Small intestine (tissue), 7 donors: ENCODE data around the gene SIN3A. TPM values are rescaled to one million over a fixed set of nuclear protein-coding genes. Genes with fewer than 3 reads are reported as not detected.
"Not testable (repeated sequence)": the region's sequence is repeated elsewhere in the genome, so short reads cannot be mapped to it uniquely, and the experiment has no call there.

Source experiments
- DNase-seq, 2 donors: peaks; one replicate each; pipeline versions ENCODE4 v3.0.0 to v3.0.0-alpha.2; 2013
- FAIRE-seq: peaks from 2 replicates; lab custom pipeline; 2012; peaks lifted over from hg19 to GRCh38; lab: Jason Lieb, UNC
- H3K27ac ChIP-seq, 3 donors: one replicate each; pipeline ENCODE4 v1.5.1; 2013; ENCODE audit warnings: low read length in 2 of 3, mild to moderate bottlenecking in 2 of 3, control low read depth in 1 of 3, inconsistent platforms in 1 of 3, low read depth in 1 of 3, moderate library complexity in 1 of 3
- H3K27me3 ChIP-seq, 3 donors: one replicate each; pipeline ENCODE4 v1.6.1; 2013; ENCODE audit warnings: low read length in 3 of 3, inconsistent platforms in 1 of 3; ENCODE audit not compliant: control insufficient read depth in 3 of 3, insufficient read depth in 3 of 3
- H3K36me3 ChIP-seq, 3 donors: one replicate each; pipeline ENCODE4 v1.6.1; 2013; ENCODE audit warnings: low read length in 3 of 3, inconsistent platforms in 1 of 3, low read depth in 1 of 3, mild to moderate bottlenecking in 1 of 3, moderate library complexity in 1 of 3; ENCODE audit not compliant: control insufficient read depth in 3 of 3, insufficient read depth in 2 of 3
- H3K4me1 ChIP-seq, 3 donors: one replicate each; pipeline ENCODE4 v1.6.1; 2013; ENCODE audit warnings: low read length in 2 of 3, inconsistent platforms in 1 of 3, low read depth in 1 of 3, mild to moderate bottlenecking in 1 of 3, moderate library complexity in 1 of 3; ENCODE audit not compliant: control insufficient read depth in 3 of 3, insufficient read depth in 2 of 3
- H3K4me3 ChIP-seq, 3 donors: one replicate each; pipeline ENCODE4 v1.5.1; 2013; ENCODE audit warnings: low read length in 3 of 3, control low read depth in 1 of 3, inconsistent platforms in 1 of 3, low read depth in 1 of 3, mild to moderate bottlenecking in 1 of 3, moderate library complexity in 1 of 3
- H3K9me3 ChIP-seq, 2 donors: one replicate each; pipeline ENCODE4 v1.6.1; 2013; ENCODE audit warnings: low read depth in 1 of 2, low read length in 1 of 2; ENCODE audit not compliant: control insufficient read depth in 2 of 2, insufficient read depth in 1 of 2
- WGBS, 3 donors: extraction: QIAGEN DNeasy Blood & Tissue Kit; methylation state at CpG; one replicate each; pipeline ENCODE4 v1.1.7; 2013; 5-methylcytosine and 5-hydroxymethylcytosine counted together
- polyA plus RNA-seq, 4 donors: library from polyadenylated mRNA; stranded (reverse) in 3 of 4; unstranded in 1 of 4; fragments of 200-250 nt in 3 of 4; fragments of 120-200 nt in 1 of 4; gene quantifications; one replicate each; pipeline versions ENCODE4 v1.2.1 to v1.2.3, GENCODE V29; 2013
- donor health status: healthy with polysubstance abuse.
- donor health status: control.
- donor health status: control.
- donor health status: Bipolar disorder and iron deficiency.
- donor health status: healthy.

SIN3A gene
- polyA plus RNA-seq, 4 donors: 7.6 to 36.0 (median 11.9) TPM

DNA sequence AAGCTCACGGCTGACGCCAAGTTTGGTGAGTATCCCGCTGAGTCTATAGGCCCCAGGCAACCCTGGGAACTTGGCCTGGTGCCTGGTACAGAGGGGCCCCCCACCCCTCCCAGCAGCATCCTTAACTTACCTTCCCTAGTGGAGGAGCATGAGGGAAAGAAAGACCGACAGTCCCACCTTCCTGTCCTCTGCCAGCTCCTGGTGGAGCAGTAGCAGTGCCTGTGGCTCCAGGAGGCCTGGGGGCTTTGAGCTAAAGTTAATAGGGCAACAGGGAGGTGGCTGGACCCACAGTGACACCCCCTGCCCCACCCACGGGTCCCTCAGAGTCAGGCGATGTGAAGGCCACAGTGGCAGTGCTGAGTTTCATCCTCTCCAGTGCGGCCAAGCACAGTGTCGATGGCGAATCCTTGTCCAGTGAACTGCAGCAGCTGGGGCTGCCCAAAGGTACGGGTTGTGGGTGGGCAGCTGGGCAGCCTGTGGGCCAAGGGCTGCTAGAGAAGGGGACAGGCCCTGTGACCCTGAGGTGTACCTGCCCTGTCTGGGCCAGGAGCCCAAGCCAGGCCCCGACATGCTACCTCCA lies 112.7 kb downstream of the SIN3A start:
- Histone ChIP-seq H3K4me3 (no peak overlapping the region), H3K27ac (no peak overlapping the region), H3K9me3 (no peaks in the 10 kb centered on the region), H3K4me1 (no peaks in the 10 kb centered on the region), H3K27me3 (no peaks in the 10 kb centered on the region), H3K36me3 (peaks cover 0 to 31% (median 0%) of the 10 kb centered on the region in 3 donors)
- no peak for DNase-seq
- WGBS, 3 donors: 88 to 93% (median 92%) methylated on average over 11 of the region's 11 CpGs
- no peak for FAIRE-seq

DNA sequence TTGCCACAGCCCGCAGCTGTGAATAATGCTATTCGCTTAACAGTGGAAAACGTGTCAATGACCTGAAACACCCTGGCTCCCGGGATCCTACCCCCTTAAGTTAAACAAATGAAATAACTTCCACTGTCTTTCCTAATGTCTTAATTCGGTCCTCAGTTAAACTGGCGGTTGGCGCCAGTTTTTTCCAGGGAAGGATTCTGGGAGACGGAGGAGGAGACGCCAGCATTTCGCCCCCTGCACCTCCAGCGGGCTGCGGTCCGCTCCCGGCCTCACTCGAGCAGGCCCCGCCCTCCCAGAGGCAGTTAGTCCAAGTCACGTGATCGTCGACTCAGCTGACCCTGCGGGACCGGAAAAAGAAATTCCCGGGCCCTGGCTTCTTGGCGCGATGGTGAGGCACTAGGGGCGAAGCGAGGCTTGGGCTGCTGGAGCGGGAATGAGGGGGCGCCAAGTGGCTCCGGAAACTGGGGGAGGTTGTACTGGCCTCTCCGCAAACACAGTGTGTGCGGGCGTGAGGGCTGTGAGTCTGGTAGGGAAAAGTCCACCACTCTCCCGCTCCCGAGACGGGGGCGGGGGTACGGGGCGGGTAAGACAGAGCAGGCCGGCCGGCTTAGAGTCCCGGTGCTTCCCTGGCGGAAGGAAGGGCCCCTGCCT lies 115.7 kb downstream of the SIN3A start, which contains the start of gene COMMD4:
Gene COMMD4, plus strand, starts transcription at position 359 of the 651 bp plus-strand sequence. Its CDS starts 27 bp downstream, at position 386.
- WGBS, 3 donors: 1% methylated on average over 42 of the region's 42 CpGs
- peak within 1 kb of the TSS; percentile 14 to 74 (median 34) for H3K27ac ChIP-seq
- peak within 1 kb of the TSS; percentile 63 to 82 (median 79) for H3K4me3 ChIP-seq
- H3K4me1 ChIP-seq: no peaks in the 10 kb centered on the region
- H3K9me3 ChIP-seq: no peaks in the 10 kb centered on the region
- FAIRE-seq: no peak
- H3K36me3 ChIP-seq: peaks cover 0 to 24% (median 0%) of the 10 kb centered on the region in 3 donors
- DNase-seq: peak; percentile 95 to 96
- no peaks in the 10 kb centered on the region for H3K27me3 ChIP-seq

DNA sequence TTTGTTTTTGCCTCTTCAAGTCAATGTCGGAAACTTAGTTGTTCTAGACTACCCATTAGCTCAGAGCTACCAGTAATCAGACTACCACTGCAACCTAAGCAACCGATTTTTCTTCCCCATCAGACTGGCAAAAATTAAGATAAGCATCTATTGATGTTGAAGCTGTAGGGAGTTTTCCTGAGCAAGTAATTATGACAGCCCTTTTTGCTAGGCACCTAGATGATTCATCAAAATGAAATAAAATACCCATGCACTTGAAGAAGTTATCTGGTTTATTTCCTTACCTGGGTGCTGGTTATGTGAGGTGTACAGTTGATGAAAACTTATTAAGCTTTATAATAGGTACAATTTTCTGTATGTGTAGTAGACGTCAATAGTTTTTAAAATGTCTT lies 116.2 kb downstream of the SIN3A start:
- Histone ChIP-seq H3K4me3 (peak overlapping the region in 2 of 3 donors; percentile 79 to 82), H3K36me3 (peaks cover 0 to 19% (median 0%) of the 10 kb centered on the region in 3 donors), H3K9me3 (no peaks in the 10 kb centered on the region), H3K27ac (peak overlapping the region in 1 of 3 donors; percentile 11), H3K27me3 (no peaks in the 10 kb centered on the region), H3K4me1 (no peaks in the 10 kb centered on the region)
- DNase-seq (no peak), FAIRE-seq (no peak)
- WGBS, 3 donors: 25 to 37% (median 34%) methylated on average over 3 of the region's 3 CpGs

DNA sequence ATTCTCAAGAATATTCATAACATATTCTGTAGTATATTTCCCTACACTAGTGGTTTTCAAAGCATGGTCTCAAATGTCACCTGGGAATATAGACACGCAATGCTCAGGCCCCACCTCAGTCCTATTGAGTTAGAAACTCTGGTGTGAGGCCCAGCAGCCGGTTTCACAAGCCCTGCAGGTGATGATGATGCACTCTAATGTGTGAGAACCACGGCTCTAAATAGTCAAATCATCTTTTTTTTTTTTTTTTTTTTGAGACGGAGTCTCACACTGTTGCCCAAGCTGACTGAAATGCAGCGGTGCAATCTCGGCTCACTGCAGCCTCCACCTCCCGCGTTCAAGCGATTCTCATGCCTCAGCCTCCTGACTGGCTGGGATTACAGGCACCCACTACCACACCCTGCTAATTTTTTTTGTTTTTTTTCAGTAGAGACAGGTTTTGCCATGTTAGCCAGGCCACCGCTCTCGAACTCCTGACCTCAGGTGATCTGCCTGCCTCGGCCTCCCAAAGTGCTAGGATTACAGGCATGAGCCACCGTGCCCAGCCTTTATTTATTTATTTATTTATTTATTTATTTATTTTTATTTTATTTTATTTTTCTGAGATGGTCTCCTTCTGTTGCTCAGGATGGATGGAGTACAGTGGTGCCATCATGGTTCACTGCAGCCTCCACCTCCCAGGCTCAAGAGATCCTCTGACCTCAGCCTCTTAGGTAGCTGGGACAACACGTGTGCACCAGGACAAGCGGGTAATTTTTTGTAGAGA lies 117.7 kb downstream of the SIN3A start:
- DNase-seq, H3K27me3 ChIP-seq, H3K27ac ChIP-seq, H3K36me3 ChIP-seq, H3K4me1 ChIP-seq, H3K4me3 ChIP-seq, H3K9me3 ChIP-seq, FAIRE-seq: not testable (repeated sequence)
- 87 to 90% (median 89%) methylated on average over 14 to 15 of the region's 15 CpGs for WGBS, 3 donors

DNA sequence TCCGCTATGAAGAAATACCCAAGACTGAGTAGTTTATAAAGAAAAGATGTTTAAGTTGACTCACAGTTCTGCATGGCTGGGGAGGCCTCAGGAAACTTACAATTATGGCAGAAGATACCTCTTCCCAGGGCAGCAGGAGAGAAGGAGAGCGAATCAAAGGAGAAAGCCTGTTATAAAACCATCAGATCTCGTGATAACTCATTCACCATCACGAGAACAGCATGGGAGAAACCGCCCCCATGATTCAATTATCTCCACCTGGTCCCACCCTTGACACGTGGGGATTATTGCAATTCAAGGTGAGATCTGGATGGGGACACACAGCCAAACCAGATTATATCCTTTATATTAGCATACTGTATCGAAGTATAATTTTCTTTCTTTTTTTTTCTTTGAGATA lies 119.4 kb downstream of the SIN3A start:
- H3K36me3 ChIP-seq: not testable (repeated sequence)

DNA sequence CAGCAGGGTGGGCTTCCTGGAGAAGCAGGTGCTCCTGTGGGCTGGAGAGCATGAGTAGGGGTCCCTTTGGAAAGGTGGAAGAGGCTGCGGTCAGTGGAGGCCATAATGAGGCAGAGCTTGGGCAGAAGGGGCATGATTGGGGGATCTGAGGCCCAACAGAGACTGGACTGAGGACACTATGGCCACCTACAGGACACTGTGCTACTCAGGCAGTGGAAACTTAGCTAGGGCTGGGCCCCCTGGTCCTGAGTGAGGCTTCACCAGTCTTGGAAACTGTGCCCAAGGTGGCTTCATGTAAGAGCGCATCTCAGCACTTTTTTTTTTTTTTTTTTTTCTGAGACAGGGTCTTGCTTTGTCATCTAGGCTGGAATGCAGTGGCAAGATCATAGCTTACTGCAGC lies 121.9 kb downstream of the SIN3A start:
- peaks cover 0 to under 1% (median 0%) of the 10 kb centered on the region in 3 donors for H3K4me1 ChIP-seq
- FAIRE-seq: no peak
- no peaks in the 10 kb centered on the region for H3K36me3 ChIP-seq
- no peak for DNase-seq
- no peaks in the 10 kb centered on the region for H3K9me3 ChIP-seq
- no peak overlapping the region for H3K4me3 ChIP-seq
- WGBS, 3 donors: 91 to 100% (median 94%) methylated on average over 2 of the region's 2 CpGs
- H3K27me3 ChIP-seq: no peaks in the 10 kb centered on the region
- no peak overlapping the region for H3K27ac ChIP-seq

More for the DNA sequence above, 119.4 kb downstream of the SIN3A start:
- H3K27ac ChIP-seq, H3K4me1 ChIP-seq, H3K27me3 ChIP-seq, DNase-seq, FAIRE-seq, H3K4me3 ChIP-seq, H3K9me3 ChIP-seq: not testable (repeated sequence)
- WGBS, 3 donors: 40 to 70% (median 58%) methylated on average over 7 of the region's 7 CpGs

DNA sequence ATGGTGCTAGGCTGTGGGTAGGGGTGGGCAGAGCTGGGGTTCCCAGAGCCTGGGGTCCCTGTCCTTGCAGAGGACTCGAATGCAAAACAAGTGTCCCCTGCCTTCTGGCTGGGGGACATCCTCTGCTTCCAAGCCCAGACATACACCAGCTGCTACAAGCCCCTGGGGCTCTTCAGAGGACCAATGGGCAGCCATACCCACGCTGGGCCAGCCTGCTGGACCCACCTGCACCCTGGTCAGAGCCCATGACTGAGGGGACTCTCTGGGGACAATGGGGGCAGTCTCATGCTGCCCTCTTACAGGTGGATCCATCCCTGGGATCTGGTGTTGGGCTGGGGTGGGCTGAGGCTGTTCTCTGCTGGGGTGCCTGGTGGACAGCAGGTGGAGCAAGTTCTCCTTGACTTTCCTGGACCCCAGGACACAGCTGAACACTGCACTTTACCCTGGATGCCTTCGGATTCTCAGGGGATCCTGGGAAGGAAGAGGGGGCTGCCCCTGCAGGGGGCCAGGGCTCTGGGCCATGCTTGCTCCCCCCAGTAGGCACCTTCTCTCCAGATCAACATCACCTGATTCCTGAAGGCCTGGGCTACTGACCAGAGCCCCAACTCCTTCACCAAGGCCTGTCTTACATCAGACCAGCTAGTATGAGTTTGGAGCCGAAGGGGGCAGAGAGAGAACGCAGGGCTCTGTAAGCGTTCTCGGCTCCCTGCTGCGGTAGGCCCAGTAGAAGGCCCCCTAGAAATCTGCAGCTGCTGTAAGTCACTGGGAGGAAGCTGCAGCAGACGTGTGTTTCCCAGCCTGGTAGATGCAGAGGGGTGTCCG lies 122.8 kb downstream of the SIN3A start:
- DNase-seq (no peak), FAIRE-seq (no peak)
- no peak overlapping the region for H3K27ac ChIP-seq
- peaks cover 0 to 10% (median 0%) of the 10 kb centered on the region in 3 donors for H3K4me1 ChIP-seq
- no peaks in the 10 kb centered on the region for H3K27me3 ChIP-seq
- no peaks in the 10 kb centered on the region for H3K36me3 ChIP-seq
- H3K4me3 ChIP-seq: no peak overlapping the region
- no peaks in the 10 kb centered on the region for H3K9me3 ChIP-seq
- 70 to 78% (median 71%) methylated on average over 10 of the region's 10 CpGs for WGBS, 3 donors

DNA sequence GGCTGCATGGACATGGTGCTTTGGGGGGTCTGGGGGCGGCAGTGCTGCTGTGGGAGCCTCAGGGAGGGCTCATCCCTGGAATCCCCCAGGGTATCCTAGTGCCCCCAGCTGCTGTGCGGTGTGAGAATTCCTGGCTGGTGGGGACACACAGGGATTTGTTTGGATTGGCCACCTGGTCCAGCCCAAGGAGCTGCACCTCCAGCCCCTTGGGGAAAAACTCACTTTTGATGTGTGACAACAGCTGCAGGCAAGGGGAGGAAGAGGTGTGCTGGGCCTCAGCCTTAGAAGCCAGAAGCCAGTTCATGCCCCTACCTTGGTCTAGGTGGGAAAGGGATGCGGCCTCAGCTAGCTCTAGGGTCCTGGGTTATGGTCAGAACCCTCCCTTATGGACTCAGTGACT lies 124.0 kb downstream of the SIN3A start:
- DNase-seq (no peak), FAIRE-seq (no peak)
- 81 to 90% (median 82%) methylated on average over 3 of the region's 3 CpGs for WGBS, 3 donors
- Histone ChIP-seq H3K4me1 (peaks cover 0 to 16% (median 0%) of the 10 kb centered on the region in 3 donors), H3K36me3 (no peaks in the 10 kb centered on the region), H3K27ac (no peak overlapping the region), H3K27me3 (no peaks in the 10 kb centered on the region), H3K4me3 (no peak overlapping the region), H3K9me3 (no peaks in the 10 kb centered on the region)
